Pancreas (tissue), 10 donors: ENCODE results near the gene ABCC1. TPM values are rescaled to one million over a fixed set of nuclear protein-coding genes. Genes with fewer than 3 reads are reported as not detected.
"Not testable (repeated sequence)": the region's sequence is repeated elsewhere in the genome, so short reads cannot be mapped to it uniquely, and the experiment has no call there.

ENCODE experiments used
- ATAC-seq, 4 donors: fragments of 200-7000 bp; cut with Tn5 transposase; one replicate each; pipeline versions ENCODE4 v1.8.0 to v1.9.1; 2020; ENCODE audit warnings: mild to moderate bottlenecking in 4 of 4, moderate library complexity in 4 of 4
- DNase-seq, 6 donors: peaks; one replicate each; pipeline ENCODE4 v3.0.0-alpha.2; 2020
- FAIRE-seq: peaks from 2 replicates; lab custom pipeline; 2012; peaks lifted over from hg19 to GRCh38; lab: Jason Lieb, UNC
- H3K27ac ChIP-seq, 4 donors: fragments of 200-600 bp; sonication (generic); 1 replicate in 3 of 4; 2 replicates in 1 of 4; pipeline versions ENCODE4 v1.5.0 to v1.8.0; 2020
- H3K27me3 ChIP-seq, 4 donors: fragments of 200-600 bp; one replicate each; pipeline ENCODE4 v1.8.0; 2021
- H3K36me3 ChIP-seq, 3 donors: fragments of 200-600 bp; sonication (generic) in 1 of 3; one replicate each; pipeline versions ENCODE4 v1.5.0 to v1.8.0; 2020 to 2021
- H3K4me1 ChIP-seq, 3 donors: fragments of 200-600 bp; one replicate each; pipeline ENCODE4 v1.8.0; 2021
- H3K4me3 ChIP-seq, 4 donors: fragments of 200-600 bp; sonication (generic) in 2 of 4; one replicate each; pipeline versions ENCODE4 v1.5.0 to v1.8.0; 2020 to 2021
- H3K9me3 ChIP-seq, 4 donors: fragments of 200-600 bp; one replicate each; pipeline ENCODE4 v1.8.0; 2021
- CTCF ChIP-seq, 4 donors: fragments of 200-600 bp; sonication (generic) in 3 of 4; IDR thresholded peaks; one replicate each; pipeline versions ENCODE4 v1.5.0 to v1.8.0; 2021; ENCODE audit warnings: antibody characterized with exemption in 4 of 4
- WGBS, 2 donors: extraction: QIAGEN DNeasy Blood & Tissue Kit; methylation state at CpG; one replicate each; pipeline ENCODE4 v1.1.7; 2013; 5-methylcytosine and 5-hydroxymethylcytosine counted together
- intact Hi-C, 3 donors: fragments of 100-400 bp; cut with DNase I; formaldehyde crosslinking; loops; one replicate each; pipeline versions ENCODE4 v1.11.1 to v1.14.2; 2022
- polyA plus RNA-seq, 2 donors: library from polyadenylated mRNA; stranded (reverse); fragments of 200-250 nt; gene quantifications; one replicate each; pipeline ENCODE4 v1.2.3, GENCODE V29; 2013
- total RNA-seq, 6 donors: library from RNA; stranded (reverse); fragmentation: NEBNext Ultra II Directional in 4 of 6; extraction: Animal tissue kit (Norgen Biotek cat#: 25700) in 4 of 6; gene quantifications; one replicate each; pipeline versions ENCODE4 v1.2.1 to v1.2.4, GENCODE V29; 2021 to 2023
- donor health status: healthy with polysubstance abuse.
- donor health status: DM: no; HTN: no; CAD: no; lungs with moderate emphysema.
- donor health status: DM: no; HTN: no; CAD: no.
- donor health status: control.
- donor health status: control.
- donor health status: Bipolar disorder and iron deficiency.
- donor health status: DM: yes; HTN: yes; CAD: no.
- donor health status: DM: no; HTN: no; CAD: no.
- donor health status: DM: no; HTN: no; CAD: no.
- donor health status: DM: yes; HTN: yes; CAD: no.

Gene ABCC1
- total and polyA plus RNA-seq, 8 donors = 8.5 to 16.8 (median 12.0) TPM

- Histone ChIP-seq H3K4me3 (no peak overlapping the region), H3K36me3 (no peaks in the 10 kb centered on the region), H3K9me3 (no peaks in the 10 kb centered on the region), H3K27me3 (no peaks in the 10 kb centered on the region), H3K27ac (no peak overlapping the region), H3K4me1 (no peaks in the 10 kb centered on the region)
- no peak for FAIRE-seq
- DNase-seq = no peak
- no peak for ATAC-seq
- intact Hi-C loops = no loop called here
- 63 to 82% methylated on average over 5 of the region's 5 CpGs for WGBS, 2 donors
- no peak for TF ChIP-seq CTCF (IDR thresholded peaks at IDR 0.05)
Measured at GRCh38 chr16:15915555-15916081, 33.8 kb upstream of the ABCC1 start.

GRCh38 chr16:15916323-15916722, 33.1 kb upstream of the ABCC1 start:
- intact Hi-C loops = no loop called here
- no peak for DNase-seq
- ATAC-seq = no peak
- no peak overlapping the region for H3K27ac ChIP-seq
- TF ChIP-seq CTCF (IDR thresholded peaks at IDR 0.05) = no peak
- FAIRE-seq = no peak
- no peak overlapping the region for H3K4me3 ChIP-seq
- no peaks in the 10 kb centered on the region for H3K36me3 ChIP-seq
- H3K9me3 ChIP-seq = no peaks in the 10 kb centered on the region
- H3K27me3 ChIP-seq = no peaks in the 10 kb centered on the region
- H3K4me1 ChIP-seq = no peaks in the 10 kb centered on the region
- WGBS, 2 donors = 62 to 74% methylated on average over 8 of the region's 8 CpGs

GRCh38 chr16:15918314-15918713, 31.1 kb upstream of the ABCC1 start:
- intact Hi-C loops, H3K27ac ChIP-seq, ATAC-seq, FAIRE-seq, H3K4me3 ChIP-seq, H3K4me1 ChIP-seq, H3K27me3 ChIP-seq, DNase-seq, H3K36me3 ChIP-seq, H3K9me3 ChIP-seq: not testable (repeated sequence)
- WGBS, 2 donors = 76 to 81% methylated on average over 3 of the region's 3 CpGs

GRCh38 chr16:15919331-15919730, 30.1 kb upstream of the ABCC1 start:
- H3K9me3 ChIP-seq = no peaks in the 10 kb centered on the region
- H3K4me3 ChIP-seq = no peak overlapping the region
- ATAC-seq (no peak), DNase-seq (no peak), FAIRE-seq (no peak)
- intact Hi-C loops = no loop called here
- H3K4me1 ChIP-seq = no peaks in the 10 kb centered on the region
- WGBS, 2 donors = 94 to 95% methylated on average over 6 of the region's 6 CpGs
- no peaks in the 10 kb centered on the region for H3K36me3 ChIP-seq
- H3K27me3 ChIP-seq = no peaks in the 10 kb centered on the region
- TF ChIP-seq CTCF (IDR thresholded peaks at IDR 0.05) = no peak
- H3K27ac ChIP-seq = no peak overlapping the region

GRCh38 chr16:15924996-15925395, 24.4 kb upstream of the ABCC1 start:
- intact Hi-C loops = no loop called here
- no peak for TF ChIP-seq CTCF (IDR thresholded peaks at IDR 0.05)
- H3K27ac ChIP-seq = no peak overlapping the region
- DNase-seq (no peak), FAIRE-seq (no peak), ATAC-seq (no peak)
- no peaks in the 10 kb centered on the region for H3K36me3 ChIP-seq
- no peaks in the 10 kb centered on the region for H3K27me3 ChIP-seq
- H3K4me1 ChIP-seq = no peaks in the 10 kb centered on the region
- no peaks in the 10 kb centered on the region for H3K9me3 ChIP-seq
- no peak overlapping the region for H3K4me3 ChIP-seq
- WGBS, 2 donors = 92 to 94% methylated on average over 13 of the region's 13 CpGs
